CD4-positive, alpha-beta T cell (primary cell): ENCODE data around the gene ANTXR1. TPM values are rescaled to one million over a fixed set of nuclear protein-coding genes. Genes with fewer than 3 reads are reported as not detected.

Source experiments
- ATAC-seq: fragments of 200-7000 bp; cut with Tn5 transposase; one replicate; pipeline ENCODE4 v1.10.0; 2022; ENCODE audit warnings: mild to moderate bottlenecking; ENCODE audit not compliant: poor library complexity
- CTCF ChIA-PET: fragments of 350-600 bp; sonication (Branson Sonifier 250); formaldehyde crosslinking; loops from one replicate; lab custom pipeline; 2021; ENCODE audit warnings: antibody characterized with exemption, inconsistent platforms; lab: Charles Lee
- POLR2A ChIA-PET: fragments of 350-600 bp; sonication (Branson Sonifier 250); formaldehyde crosslinking; loops from one replicate; lab custom pipeline; 2021; ENCODE audit warnings: antibody characterized with exemption, inconsistent platforms; lab: Charles Lee
- DNase-seq, 14 experiments: peaks; one replicate each; pipeline ENCODE4 v3.0.0-alpha.2; 2013 to 2020; ENCODE audit warnings: mixed read lengths in 2 of 14
- H3K27ac ChIP-seq, 2 donors: one replicate each; pipeline versions ENCODE4 v1.5.1 to v1.7.0; 2013; ENCODE audit warnings: low read length in 2 of 2, low read depth in 1 of 2, mild to moderate bottlenecking in 1 of 2
- H3K27me3 ChIP-seq, 2 experiments: 1 replicate in 1 of 2; 2 replicates in 1 of 2; pipeline versions ENCODE4 v1.6.1 to v1.7.0; 2013; ENCODE audit warnings: low read length in 2 of 2, control low read depth in 1 of 2, mild to moderate bottlenecking in 1 of 2, moderate library complexity in 1 of 2; ENCODE audit not compliant: insufficient read depth in 2 of 2, control insufficient read depth in 1 of 2
- H3K36me3 ChIP-seq: one replicate; pipeline ENCODE4 v1.6.1; 2013; ENCODE audit warnings: low read length, control low read depth; ENCODE audit not compliant: insufficient read depth
- H3K4me1 ChIP-seq: one replicate; pipeline ENCODE4 v1.6.1; 2013; ENCODE audit warnings: low read length, control low read depth; ENCODE audit not compliant: insufficient read depth
- H3K4me3 ChIP-seq: one replicate; pipeline ENCODE4 v1.5.1; 2013; ENCODE audit warnings: mild to moderate bottlenecking, low read length, moderate library complexity
- H3K9me3 ChIP-seq, 2 experiments: 1 replicate in 1 of 2; 2 replicates in 1 of 2; pipeline versions ENCODE4 v1.6.1 to v1.7.0; 2013; ENCODE audit warnings: low read length in 2 of 2, mild to moderate bottlenecking in 2 of 2, control low read depth in 1 of 2, moderate library complexity in 1 of 2; ENCODE audit not compliant: control insufficient read depth in 1 of 2, insufficient read depth in 1 of 2
- H3K27ac Mint-ChIP-seq: one replicate; pipeline ENCODE4 v1.8.0; 2020; ENCODE audit warnings: mixed read lengths
- H3K27me3 Mint-ChIP-seq: one replicate; pipeline ENCODE4 v1.8.0; 2021; ENCODE audit warnings: mixed read lengths
- H3K36me3 Mint-ChIP-seq: one replicate; pipeline ENCODE4 v1.8.0; 2021; ENCODE audit warnings: low read depth, mixed read lengths
- H3K4me1 Mint-ChIP-seq: one replicate; pipeline ENCODE4 v1.8.0; 2021; ENCODE audit warnings: low read depth, mixed read lengths
- H3K4me3 Mint-ChIP-seq: one replicate; pipeline ENCODE4 v1.8.0; 2020; ENCODE audit warnings: mild to moderate bottlenecking, mixed read lengths
- H3K9me3 Mint-ChIP-seq: one replicate; pipeline ENCODE4 v1.8.0; 2020; ENCODE audit warnings: mixed read lengths
- intact Hi-C, 2 experiments: fragments of 100-400 bp; cut with DNase I in 1 of 2; cut with micrococcal nuclease in 1 of 2; formaldehyde crosslinking; loops; one replicate each; pipeline versions ENCODE4 v1.15.1 to v1.9.0; 2023 to 2025; cut with DNase I, micrococcal nuclease
- total RNA-seq, 174 experiments: library from RNA in 2 of 174; stranded (reverse) in 2 of 174; gene quantifications; one replicate each; pipeline ENCODE4 v1.2.3 and lab custom pipeline; 2021 to 2026
- TF ChIP-seq, protein P1 (sequence below): fragments of 200-600 bp; IDR thresholded peaks from one replicate; pipeline ENCODE4 v1.8.0; 2022; ENCODE audit warnings: antibody characterized with exemption, mild to moderate bottlenecking

Gene ANTXR1
- total RNA-seq, 2 experiments from 2014 or later = not detected

DNA sequence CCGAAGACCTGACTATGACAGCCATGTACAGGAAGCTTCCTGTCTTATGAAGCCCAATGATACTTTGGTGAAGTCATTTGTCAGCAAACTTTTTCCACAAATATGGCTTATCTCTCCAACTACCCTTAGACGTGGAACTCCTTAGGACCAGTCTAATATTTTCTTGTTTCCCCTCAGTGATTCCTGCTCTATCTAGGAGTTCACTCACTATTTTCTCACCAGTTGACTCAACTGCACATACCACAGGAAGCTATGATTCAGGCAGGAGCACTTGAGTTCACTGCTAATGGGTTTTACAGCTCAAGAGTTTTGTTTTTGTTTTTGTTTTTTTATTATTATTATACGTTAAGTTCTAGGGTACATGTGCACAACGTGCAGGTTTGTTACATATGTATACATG lies 109.3 kb downstream of the ANTXR1 start:
- Mint-ChIP-seq H3K27ac (no peak overlapping the region), H3K9me3 (no peaks in the 10 kb centered on the region), H3K27me3 (no peaks in the 10 kb centered on the region), H3K4me1 (no peaks in the 10 kb centered on the region), H3K4me3 (no peak overlapping the region), H3K36me3 (no peaks in the 10 kb centered on the region)
- no peaks in the 10 kb centered on the region for H3K9me3 ChIP-seq
- ATAC-seq (no peak), DNase-seq (no peak)
- H3K36me3 ChIP-seq = no peaks in the 10 kb centered on the region
- CTCF ChIA-PET = no interaction called here
- intact Hi-C loops = no loop called here
- no peak overlapping the region for H3K27ac ChIP-seq
- POLR2A ChIA-PET = no interaction called here
- H3K4me1 ChIP-seq = no peaks in the 10 kb centered on the region
- H3K27me3 ChIP-seq = peaks cover 0 to 11% of the 10 kb centered on the region in 2 experiments
- no peak overlapping the region for H3K4me3 ChIP-seq
- TF ChIP-seq, protein P1, sequence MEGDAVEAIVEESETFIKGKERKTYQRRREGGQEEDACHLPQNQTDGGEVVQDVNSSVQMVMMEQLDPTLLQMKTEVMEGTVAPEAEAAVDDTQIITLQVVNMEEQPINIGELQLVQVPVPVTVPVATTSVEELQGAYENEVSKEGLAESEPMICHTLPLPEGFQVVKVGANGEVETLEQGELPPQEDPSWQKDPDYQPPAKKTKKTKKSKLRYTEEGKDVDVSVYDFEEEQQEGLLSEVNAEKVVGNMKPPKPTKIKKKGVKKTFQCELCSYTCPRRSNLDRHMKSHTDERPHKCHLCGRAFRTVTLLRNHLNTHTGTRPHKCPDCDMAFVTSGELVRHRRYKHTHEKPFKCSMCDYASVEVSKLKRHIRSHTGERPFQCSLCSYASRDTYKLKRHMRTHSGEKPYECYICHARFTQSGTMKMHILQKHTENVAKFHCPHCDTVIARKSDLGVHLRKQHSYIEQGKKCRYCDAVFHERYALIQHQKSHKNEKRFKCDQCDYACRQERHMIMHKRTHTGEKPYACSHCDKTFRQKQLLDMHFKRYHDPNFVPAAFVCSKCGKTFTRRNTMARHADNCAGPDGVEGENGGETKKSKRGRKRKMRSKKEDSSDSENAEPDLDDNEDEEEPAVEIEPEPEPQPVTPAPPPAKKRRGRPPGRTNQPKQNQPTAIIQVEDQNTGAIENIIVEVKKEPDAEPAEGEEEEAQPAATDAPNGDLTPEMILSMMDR = no peak

DNA sequence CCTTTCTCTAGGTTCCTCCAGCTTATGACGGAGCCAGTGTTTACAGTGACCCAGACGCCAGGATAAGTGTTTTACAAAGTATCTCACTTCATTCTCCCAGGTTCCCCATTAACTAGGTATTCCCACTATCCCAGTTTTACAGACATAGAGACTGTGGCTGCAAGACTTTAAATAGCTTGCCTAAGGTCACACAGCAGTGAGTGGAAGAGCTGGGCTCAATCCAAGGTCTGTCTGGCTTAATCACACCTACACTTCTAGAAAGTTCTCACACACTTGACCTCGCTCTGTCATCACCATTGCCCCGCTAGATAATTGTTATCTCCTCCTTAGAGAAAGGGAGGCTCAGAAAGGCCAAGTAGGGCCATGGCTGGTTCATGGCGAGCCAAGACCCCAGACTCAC lies 110.2 kb downstream of the ANTXR1 start:
- ChIA-PET CTCF (no interaction called here), POLR2A (no interaction called here)
- Histone ChIP-seq H3K36me3 (no peaks in the 10 kb centered on the region), H3K9me3 (no peaks in the 10 kb centered on the region), H3K27ac (no peak overlapping the region), H3K4me1 (no peaks in the 10 kb centered on the region), H3K27me3 (peaks cover 0 to 11% of the 10 kb centered on the region in 2 experiments), H3K4me3 (no peak overlapping the region)
- DNase-seq (no peak), ATAC-seq (no peak)
- Mint-ChIP-seq H3K27me3 (no peaks in the 10 kb centered on the region), H3K27ac (no peak overlapping the region), H3K4me3 (no peak overlapping the region), H3K9me3 (no peaks in the 10 kb centered on the region), H3K4me1 (no peaks in the 10 kb centered on the region), H3K36me3 (no peaks in the 10 kb centered on the region)
- intact Hi-C loops = no loop called here
- TF ChIP-seq, protein P1 = no peak

DNA sequence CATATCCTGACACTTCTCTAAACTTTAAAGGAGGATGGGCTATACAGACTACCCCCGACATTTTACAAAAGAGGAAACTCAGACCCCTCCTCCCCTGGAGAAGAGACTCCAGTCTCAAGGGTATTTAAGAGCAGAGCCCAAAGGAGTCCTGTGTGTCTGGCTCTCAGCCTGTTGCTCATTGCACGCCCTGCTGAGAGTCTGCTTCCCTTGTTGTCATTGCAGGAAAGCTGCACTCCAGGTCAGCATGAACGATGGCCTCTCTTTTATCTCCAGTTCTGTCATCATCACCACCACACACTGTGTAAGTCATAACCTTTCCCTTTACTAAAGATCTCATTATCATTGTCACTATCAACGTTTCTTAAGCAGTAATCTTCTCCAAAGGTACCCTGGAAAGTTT lies 111.4 kb downstream of the ANTXR1 start:
- intact Hi-C loops = no loop called here
- CTCF ChIA-PET = no interaction called here
- ATAC-seq = no peak
- H3K4me1 ChIP-seq = no peaks in the 10 kb centered on the region
- no peaks in the 10 kb centered on the region for H3K36me3 ChIP-seq
- H3K4me3 ChIP-seq = no peak overlapping the region
- no peaks in the 10 kb centered on the region for H3K9me3 ChIP-seq
- POLR2A ChIA-PET = no interaction called here
- Mint-ChIP-seq H3K9me3 (no peaks in the 10 kb centered on the region), H3K4me1 (no peaks in the 10 kb centered on the region), H3K27ac (no peak overlapping the region), H3K27me3 (no peaks in the 10 kb centered on the region), H3K36me3 (no peaks in the 10 kb centered on the region), H3K4me3 (no peak overlapping the region)
- peaks cover 0 to 13% of the 10 kb centered on the region in 2 experiments for H3K27me3 ChIP-seq
- no peak overlapping the region for H3K27ac ChIP-seq
- no peak for DNase-seq
- TF ChIP-seq, protein P1 = no peak
